HL-60/S4 (cell line): Measurements from ENCODE around the gene OIP5.
"Not testable (repeated sequence)": the region's sequence is repeated elsewhere in the genome, so short reads cannot be mapped to it uniquely, and the experiment has no call there.

Source experiments
- in situ Hi-C: fragments of 300-500 bp; cut with MboI; formaldehyde crosslinking; loops from 2 replicates; pipeline ENCODE4 v1.14.3; 2022; ENCODE audit warnings: low sequenced_read_pairs

Gene OIP5

DNA sequence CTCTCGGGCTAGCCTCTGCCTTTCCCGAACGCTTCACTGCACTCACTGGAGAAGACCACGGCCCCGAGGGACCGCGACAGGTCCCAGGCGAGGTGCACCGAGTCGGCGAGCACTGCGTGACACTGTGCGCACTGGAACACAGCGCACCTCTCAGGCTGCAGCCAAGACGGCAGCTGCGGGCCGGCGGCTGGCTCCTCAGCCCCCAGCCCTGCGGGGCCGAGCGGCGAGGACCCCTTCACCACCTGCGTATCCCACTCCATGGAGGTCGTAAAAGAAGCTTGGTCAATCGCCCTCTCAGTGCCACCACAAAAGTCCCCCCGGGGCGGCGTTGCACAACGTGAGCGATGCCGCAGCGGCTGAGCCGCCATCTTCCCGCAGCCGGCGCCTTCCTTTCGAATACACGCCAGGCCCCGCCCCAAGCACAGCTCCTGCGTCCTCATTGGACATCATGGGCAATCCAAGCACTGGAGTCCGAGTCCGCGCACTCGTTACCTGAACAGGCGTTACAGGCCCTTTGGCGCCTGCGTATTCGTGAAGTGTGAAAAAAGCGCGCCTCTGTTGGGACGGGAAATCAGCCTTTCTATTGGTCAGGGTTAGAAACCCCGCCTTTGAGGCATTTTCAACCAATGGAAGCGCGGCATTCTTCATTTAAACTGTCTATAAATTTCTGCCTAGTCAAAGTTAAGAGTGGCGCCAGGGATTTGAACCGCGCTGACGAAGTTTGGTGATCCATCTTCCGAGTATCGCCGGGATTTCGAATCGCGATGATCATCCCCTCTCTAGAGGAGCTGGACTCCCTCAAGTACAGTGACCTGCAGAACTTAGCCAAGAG lies at the start of gene OIP5, which contains the start of gene NUSAP1:
OIP5 (minus strand) TSS at position 398 of the 832 bp plus-strand sequence; CDS start at position 368, 30 bp downstream.
NUSAP1 (plus strand) TSS at position 688 of the 832 bp plus-strand sequence; CDS start at position 765, 77 bp downstream.
- in situ Hi-C loops = no loop called here

DNA sequence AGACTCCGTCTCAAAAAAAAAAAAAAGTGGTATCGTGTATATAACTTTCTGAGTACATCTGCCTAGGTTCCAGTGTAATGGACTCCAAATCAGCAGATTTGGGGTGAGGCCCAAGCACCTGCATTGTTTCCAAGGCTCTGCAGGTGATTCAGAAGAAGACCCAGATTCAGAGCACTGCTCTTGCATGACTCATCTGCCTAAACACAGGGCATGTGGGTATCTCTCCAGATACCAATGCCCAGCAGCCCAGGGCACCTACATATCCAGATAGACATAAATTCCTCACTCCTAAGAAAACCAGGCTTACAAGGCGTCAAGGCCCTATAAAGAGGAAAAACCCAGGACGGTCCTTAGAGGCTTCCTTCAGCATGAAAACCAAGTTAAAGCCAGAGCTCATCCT lies 45.6 kb upstream of the OIP5 start:
- in situ Hi-C loops = no loop called here

DNA sequence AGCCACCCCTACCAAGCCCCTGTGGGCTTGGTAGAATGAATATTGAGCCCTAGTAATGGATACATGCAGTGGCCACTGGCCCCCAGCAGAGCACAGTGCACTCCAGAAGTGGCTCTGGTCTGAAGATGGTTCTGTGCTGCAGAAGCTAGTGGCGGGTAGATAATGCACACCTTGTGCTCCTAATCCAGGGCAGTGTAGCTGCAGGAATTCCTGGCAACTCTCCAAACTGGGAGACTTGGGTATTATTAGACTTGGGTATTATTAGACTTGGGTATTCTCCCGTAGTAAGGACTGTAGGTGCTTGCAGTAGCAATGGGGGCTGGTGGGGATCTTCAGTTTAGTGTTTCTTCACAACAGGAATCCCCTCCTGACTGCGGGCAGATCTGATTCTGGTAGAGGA lies 35.0 kb upstream of the OIP5 start:
- in situ Hi-C loops = no loop called here

DNA sequence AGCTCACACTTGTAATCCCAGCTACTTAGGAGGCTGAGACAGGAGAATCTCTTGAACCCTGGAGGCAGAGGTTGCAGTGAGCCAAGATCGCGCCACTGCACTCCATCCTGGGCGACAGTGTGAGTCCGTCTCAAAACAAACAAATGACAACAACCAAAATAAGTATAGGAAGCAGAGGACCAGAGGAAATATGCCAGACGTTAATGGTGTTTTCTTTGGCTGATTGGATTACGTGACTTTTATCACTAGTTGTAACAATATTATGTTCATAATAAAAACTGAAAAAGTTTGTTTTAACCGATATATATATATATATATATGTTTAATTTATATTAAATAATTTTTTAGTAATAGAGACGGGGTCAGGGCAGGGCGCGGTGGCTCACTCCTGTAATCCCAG lies 22.0 kb upstream of the OIP5 start:
- in situ Hi-C loops = no loop called here

DNA sequence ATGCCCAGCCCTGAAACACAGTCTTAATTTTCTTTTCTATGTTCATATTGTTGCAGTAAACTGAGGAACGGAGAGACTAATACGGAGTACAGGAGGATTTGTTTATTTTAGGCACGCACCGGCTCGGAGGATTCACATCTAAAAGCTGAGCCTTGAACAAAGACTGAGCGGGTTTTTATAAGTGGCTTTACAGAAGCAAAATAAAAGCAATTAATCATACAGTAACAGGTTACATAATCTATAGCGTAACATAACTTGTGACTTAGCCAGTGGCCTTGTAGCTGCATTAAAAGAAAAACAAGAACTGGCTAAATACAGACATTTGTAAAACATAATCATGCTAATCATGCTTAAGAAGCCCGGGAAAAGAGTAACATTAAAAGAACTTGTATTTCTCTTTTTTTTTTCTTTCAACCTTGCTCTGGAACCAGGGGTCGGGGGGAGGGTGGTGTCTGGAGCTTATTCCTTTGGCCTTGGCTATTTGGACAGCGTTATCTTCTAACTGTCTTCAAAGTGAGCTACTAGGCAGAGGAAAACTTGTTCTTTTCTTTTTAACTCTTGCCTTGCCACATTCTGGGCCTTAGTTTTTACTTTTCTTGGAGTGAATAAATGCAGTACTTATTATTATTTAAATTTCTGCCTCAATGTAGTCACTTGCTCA lies 17.8 kb upstream of the OIP5 start:
- in situ Hi-C loops = no loop called here

DNA sequence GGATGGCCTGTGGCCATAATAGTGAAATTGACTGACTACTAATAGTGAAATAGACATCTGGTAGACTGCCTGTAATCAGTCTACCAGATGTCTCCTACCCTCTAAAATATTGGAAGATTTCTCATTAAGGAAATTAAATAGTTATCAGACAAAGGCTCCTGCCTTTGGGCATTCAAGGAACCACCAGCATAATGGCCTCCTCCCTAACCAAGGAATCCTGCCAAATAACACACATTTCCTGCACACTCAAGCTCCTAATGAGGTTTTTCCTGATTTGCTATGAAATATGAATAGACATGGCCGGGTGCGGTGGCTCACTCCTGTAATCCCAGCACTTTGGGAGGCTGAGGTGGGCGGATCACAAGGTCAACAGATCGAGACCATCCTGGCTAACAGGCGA lies 14.8 kb upstream of the OIP5 start:
- in situ Hi-C loops = no loop called here

DNA sequence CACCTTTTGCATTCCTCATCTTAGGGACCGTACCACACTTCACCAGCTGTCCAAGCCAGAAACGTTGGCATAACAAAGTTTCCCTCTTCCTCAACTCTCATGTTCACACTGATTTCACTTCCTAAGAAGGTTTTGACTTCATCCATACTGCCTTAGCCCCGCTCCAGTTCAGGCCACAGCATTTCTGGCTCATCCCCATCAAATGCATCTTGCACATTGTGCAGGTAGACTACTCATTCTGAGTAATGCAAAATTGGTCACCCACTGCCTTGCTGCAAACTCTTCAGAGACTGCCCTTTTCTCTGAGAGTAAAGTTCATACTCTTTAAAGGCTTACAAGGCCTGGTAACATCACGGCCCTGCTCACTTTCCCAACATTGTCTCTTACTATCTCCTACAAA lies 9.1 kb upstream of the OIP5 start:
- in situ Hi-C loops = no loop called here

DNA sequence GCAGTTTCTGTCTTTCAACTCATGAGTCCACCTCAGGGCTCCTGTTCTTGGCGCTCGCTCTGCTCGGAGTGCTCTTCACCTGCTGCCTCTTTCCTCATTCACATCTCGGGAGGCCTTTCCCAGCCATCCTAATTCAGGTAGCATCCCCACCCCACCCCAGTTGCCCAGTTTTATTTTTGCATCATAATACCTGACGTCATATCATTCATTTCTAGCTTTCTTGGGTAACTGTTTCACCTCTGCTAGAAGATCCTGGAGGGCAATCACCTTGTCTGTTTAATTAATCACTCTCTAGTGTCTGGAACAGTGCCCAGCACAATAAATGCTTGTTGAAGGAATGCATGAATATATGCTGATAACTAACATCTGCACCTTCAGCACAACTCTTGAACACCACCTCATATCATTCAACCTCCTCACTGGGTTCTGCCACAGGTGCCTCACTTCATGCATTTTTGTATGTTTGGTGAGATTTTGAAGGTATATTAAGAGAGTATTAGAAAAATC lies 7.9 kb upstream of the OIP5 start:
- in situ Hi-C loops = no loop called here

DNA sequence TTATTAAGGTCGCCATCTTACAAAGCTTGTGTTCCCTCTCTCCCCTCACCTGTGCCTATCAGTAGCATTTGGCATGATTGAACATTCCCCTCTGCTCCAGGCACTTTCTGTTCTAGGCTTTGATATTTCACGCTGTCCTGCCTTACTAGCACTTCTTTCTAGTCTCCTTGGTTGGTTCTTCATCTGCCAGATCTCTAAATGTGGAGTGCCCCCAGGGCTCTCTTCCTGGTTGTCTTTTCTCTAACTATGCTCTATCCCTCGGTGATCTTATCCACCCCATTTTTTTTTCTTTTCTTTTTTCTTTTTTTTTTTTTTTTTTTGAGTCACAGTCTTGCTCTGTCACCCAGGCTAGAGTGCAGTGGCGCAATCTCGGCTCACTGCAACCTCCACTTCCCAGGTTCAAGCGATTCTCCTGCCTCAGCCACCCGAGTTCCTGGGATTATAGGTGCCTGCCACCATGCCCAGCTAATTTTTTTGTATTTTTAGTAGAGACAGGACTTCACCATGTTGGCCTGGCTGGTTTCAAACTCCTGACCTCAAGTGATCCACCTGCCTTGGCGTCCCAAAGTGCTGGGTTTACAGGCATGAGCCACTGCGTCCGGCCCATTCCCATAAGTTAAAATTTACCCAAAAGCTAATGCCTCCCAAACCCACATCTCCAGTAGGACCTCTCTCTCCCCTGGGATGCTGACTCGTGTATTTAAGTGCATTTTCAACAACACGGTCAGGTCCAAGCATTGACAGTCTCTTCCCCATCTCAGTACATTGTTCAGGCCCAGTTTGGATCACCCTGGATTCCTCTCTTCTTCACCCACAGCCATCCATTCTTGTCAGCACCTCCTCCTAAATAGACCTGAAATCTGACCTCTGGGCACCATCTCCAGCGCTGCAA lies 5.5 kb upstream of the OIP5 start:
- in situ Hi-C loops = no loop called here

DNA sequence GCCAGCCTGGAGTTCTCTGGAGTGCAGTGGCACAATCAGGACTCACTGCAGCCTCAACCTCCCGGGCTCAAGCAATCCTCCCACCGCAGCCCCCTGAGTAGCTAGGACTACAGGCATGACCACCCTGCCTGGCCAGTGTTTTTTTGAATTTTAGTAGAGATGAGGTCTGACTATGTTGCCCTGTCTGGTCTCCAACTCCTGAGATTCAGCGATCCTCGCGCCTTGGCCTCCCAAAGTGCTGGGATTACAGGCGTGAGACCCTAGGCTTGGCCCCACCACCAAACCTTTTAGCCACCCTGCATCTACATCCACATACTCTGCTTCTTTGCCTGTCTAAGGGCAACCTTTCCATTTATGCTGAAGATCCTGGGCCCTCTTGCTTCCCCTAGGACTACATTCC lies 4.7 kb upstream of the OIP5 start:
- in situ Hi-C loops = no loop called here

DNA sequence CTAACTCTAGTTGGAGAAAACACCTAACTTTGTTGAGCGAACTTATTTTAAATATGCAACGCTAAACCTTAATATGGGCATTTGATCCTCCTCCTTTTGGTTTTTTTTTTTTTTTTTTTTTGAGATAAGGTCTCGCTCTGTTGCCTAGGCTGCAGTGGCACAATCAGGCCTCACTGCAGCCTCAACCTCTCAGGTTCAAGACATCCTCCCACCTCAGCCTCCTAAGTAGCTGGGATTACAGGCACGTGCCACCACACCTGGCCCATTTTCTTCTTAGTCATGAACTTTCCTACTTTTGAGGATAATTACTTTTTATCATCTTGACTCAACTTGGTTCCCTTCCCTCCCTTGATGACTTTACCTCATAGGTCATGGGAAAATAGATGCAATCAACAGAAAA lies 4.2 kb upstream of the OIP5 start:
- in situ Hi-C loops = no loop called here

DNA sequence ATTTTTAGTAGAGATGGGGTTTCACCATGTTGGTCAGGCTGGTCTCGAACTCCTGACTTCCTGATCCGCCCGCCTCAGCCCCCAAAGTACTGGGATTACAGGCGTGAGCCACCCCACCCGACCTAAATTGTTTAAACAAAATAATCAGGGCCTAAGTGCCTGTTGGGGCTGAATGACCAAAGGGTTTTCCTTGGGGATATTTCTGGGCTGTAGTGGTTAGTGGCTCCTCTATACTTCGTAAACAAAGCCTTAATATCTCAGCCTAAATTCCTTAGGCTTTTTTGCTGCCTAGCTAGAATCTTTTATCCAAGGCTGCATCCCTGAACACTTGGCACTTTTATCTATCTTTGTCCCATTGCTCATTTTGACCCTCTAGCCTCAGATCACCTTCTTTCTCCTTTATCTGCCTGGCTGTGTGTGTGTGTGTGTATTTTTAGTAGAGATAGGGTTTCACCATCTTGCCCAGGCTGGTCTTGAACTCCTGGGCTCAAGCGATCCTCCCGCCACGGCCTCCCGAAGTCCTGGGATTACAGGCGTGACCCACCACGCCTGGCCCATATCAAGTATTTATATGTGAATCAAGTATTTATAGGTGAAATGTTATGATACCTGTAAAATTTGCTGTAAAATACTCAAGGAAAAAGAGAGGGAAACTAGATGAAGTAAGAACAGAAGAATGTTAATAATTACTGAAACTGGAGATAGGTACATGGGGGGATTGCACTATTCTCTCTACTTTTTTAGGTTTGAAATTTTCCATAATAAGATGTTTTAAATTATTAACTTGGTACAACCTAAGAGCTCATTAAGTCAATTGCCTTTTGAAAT lies 2.1 kb upstream of the OIP5 start:
- in situ Hi-C loops = no loop called here

DNA sequence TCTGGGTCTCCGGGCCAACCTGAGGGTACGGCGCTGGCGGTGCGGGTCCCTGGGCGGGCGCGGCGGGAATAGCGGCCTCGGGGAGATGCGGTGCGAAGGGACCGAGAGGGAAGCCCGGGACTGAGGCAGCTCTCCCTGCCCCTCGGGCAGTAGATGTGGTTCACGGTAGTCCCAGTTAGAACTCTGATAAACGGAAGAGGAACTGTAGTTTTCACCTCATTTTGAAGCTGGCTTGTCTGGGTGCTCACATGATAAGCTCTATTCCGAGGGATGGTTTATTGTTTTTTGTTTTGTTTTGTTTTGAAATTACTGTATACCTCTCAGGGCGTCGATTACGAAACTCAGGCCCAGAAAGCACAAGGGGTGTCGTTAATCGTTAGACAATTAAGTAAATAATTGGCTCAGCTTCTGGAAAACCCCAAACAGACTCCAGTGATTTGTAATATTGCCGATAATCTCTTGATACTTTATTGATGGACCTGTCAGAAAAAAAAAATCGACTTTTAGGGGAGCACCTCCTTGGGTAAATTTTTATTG lies 703 bp upstream of the OIP5 start:
- in situ Hi-C loops = no loop called here

DNA sequence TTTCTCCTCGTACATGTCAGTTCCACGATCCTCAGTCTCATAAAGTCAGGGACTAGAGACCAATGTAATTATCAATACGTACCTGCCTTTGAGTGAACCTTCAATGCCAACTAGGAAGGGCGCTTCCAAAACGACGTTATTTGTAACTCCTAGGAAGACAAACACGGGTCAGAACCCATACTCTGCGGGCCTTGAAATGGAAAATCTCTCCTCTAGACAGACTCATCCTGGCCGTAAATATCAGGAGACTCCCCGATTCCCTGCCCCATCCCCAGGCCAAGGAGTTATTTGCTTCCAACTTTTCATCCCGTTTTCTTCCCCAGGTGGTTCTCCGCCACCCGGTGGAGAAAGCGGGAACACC lies 578 bp downstream of the OIP5 start:
- in situ Hi-C loops = no loop called here

DNA sequence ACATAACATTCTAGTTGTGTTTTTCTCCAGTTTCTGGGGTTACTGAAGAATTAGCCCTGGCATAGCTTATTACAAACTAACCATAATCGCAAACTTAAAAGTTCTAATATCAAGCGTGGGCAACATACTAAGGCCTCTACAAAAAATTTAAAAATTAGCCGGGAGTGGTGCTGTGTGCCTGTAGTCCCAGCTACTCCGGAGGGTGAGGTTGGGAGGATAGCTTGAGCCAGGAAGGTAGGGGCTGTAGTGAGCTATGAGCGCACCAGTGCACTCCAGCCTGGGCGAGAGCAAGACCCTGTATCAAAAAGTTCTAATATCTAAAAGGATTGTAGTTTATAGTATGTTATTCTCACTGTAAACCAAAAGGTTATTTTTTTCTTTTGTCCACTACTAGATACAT lies 1.1 kb downstream of the OIP5 start:
- in situ Hi-C loops = no loop called here

DNA sequence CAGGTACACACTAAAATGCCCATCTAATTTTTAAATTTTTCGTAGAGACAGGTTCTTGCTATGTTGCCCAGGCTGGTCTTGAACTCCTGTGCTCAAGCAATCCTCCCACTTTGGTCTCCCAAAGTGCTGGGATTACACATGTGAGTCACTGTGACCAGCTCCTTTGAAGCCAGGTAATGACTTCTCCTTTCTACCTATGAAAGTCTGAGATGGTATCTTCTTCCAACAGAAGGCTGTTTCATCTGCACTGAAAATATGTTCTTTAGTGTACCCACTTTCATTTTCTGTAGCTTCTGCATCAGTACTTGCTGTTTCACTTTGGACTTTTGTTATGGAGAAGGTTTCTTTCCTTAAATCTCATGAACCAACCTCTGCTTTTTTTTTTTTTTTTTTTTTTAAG lies 8.8 kb downstream of the OIP5 start:
- in situ Hi-C loops = no loop called here

DNA sequence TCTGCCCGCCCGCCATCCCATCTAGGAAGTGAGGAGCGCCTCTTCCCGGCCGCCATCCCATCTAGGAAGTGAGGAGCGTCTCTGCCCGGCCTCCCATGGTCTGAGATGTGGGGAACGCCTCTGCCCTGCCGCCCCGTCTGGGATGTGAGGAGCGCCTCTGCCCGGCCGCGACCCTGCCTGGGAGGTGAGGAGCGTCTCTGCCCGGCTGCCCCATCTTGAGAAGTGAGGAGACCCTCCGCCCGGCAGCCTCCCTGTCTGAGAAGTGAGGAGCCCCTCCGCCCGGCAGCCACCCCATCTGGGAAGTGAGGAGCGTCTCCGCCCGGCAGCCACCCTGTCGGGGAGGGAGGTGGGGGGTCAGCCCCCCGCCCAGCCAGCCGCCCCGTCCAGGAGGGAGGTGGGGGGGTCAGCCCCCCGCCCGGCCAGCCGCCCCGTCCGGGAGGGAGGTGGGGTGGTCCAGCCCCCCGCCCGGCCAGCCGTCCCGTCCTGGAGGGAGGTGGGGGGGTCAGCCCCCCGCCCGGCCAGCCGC lies 11.5 kb downstream of the OIP5 start:
- in situ Hi-C loops = not testable (repeated sequence)

DNA sequence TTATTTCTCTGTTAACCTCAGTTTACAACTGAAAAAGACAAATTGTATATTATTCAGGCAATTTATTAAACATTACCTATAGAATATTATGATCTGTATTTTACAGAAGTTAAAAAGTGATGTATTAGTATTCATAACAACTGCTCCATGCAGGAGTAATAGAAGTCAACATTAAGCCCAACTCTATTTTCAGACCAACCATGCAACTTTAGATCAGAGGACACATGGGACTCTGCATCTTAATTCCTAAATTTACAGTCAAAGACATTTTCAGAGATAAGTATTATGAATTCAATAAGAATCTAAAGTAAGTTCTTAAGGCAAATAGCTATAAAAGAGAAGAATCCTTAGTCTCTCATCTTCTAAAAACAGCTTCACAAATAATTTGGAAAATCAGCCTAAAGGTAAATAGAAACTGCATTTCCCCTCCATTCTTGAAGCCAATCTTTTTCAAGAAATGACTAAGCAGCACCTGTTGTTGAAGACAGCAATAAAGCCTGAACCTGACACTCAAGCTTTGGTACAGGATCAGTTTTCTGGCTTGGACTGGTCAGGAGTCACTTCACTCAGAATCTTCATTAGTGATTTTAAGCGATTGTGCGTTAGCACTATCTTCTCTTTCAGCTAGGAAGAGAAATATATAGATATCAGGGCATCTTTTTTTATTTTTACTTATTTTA lies 23.0 kb downstream of the OIP5 start:
- in situ Hi-C loops = no loop called here

DNA sequence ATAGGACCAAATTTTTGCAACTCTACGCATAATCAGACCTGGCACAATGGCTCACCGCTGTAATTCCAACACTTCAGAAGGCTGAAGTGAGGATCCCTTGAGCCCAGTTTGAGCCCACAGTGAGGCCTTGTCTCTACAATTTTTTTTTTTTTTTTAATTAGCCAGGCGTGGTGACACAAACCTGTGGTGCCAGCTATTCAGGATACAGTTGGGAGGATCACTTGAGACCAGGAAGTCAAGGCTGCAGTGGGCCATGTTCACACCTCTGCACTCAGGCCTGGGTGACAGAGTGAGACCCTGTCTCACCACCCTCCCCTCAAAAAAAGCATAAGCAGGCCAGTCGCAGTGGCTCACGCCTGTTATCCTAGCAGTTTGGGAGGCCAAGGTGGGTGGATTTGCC lies 24.7 kb downstream of the OIP5 start:
- in situ Hi-C loops = no loop called here
